Mucosa of rectum (tissue), 2 donors: Measurements from ENCODE around the gene DENND10.
"Not testable (repeated sequence)": the region's sequence is repeated elsewhere in the genome, so short reads cannot be mapped to it uniquely, and the experiment has no call there.

Experiments
- H3K27ac ChIP-seq, 2 donors: one replicate each; pipeline ENCODE4 v1.7.0; 2013; ENCODE audit warnings: inconsistent platforms in 2 of 2, low read depth in 2 of 2, low read length in 2 of 2
- H3K27me3 ChIP-seq, 2 donors: one replicate each; pipeline ENCODE4 v1.7.0; 2013; ENCODE audit warnings: low read length in 2 of 2; ENCODE audit not compliant: control insufficient read depth in 2 of 2, insufficient read depth in 2 of 2
- H3K36me3 ChIP-seq, 2 donors: one replicate each; pipeline ENCODE4 v1.7.0; 2013; ENCODE audit warnings: low read length in 2 of 2; ENCODE audit not compliant: control insufficient read depth in 2 of 2, insufficient read depth in 2 of 2
- H3K4me1 ChIP-seq, 2 donors: one replicate each; pipeline ENCODE4 v1.7.0; 2013; ENCODE audit warnings: low read length in 2 of 2, mild to moderate bottlenecking in 1 of 2; ENCODE audit not compliant: control insufficient read depth in 2 of 2, insufficient read depth in 2 of 2
- H3K4me3 ChIP-seq, 2 donors: one replicate each; pipeline ENCODE4 v1.7.0; 2013; ENCODE audit warnings: low read length in 2 of 2
- H3K9ac ChIP-seq, 2 donors: one replicate each; pipeline ENCODE4 v1.7.0; 2013; ENCODE audit warnings: low read length in 2 of 2, low read depth in 1 of 2, mild to moderate bottlenecking in 1 of 2
- H3K9me3 ChIP-seq, 2 donors: one replicate each; pipeline ENCODE4 v1.7.0; 2013; ENCODE audit warnings: low read length in 2 of 2; ENCODE audit not compliant: control insufficient read depth in 2 of 2
- donor health status: healthy.
- donor health status: Normal muscosa, but diverticular disease.

The DENND10 gene

DNA sequence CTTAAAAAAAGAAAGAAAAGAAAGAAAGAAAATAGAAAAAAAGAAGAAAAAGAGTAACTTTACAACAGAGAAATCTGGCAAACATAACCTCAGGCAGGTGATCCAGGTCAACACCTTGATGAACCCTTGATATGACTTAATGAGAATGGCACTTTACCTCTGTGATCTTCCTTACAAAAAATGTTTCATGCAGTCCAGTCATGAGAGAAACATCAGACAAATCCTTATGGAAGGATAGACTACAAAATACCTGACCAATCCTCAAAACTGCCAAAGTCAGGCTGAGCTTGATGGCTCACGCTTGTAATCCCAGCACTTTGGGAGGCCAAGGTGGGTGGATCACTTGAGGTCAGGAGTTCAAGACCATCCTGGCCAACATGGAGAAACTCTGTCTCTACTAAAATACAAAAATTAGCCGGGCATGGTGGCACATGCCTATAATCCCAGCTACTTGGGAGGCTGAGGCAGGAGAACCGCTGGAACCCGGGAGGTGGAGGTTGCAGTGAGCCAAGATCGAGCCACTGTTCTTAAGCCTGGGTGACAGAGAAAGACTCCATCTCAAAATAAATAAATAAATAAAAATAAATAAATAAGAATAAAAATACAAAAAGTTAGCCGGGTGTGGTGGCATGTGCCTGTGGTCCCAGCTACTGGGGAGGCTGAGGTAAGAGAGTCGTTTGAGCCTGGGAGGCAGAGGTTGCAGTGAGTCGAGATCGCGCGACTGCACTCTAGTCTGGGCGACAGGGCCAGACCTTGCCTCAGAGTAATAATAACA lies 7.1 kb upstream of the DENND10 start:
- not testable (repeated sequence) for H3K27me3 ChIP-seq, H3K36me3 ChIP-seq, H3K27ac ChIP-seq

DNA sequence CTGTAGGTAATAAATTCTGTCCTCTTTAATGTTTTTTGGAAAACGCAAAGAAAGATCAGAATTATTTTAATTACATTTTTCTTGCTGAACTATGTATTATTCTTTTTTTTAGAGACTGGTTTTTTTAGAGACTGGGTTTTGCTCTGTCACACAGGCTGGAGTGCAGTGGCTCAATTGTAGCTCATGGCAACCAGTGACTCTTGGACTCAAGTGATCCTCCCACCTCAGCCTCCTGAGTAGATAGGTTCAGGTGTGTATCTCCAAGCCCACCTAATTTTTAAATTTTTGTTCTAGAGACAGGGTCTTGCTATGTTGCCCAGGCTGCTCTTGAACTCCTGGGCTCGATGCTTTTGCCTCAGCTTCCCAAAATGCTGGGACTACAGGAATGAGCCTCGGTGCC lies 5.3 kb upstream of the DENND10 start:
- H3K27me3 ChIP-seq: no peaks in the 10 kb centered on the region
- no peak overlapping the region for H3K4me3 ChIP-seq

More for the DNA sequence above, 7.1 kb upstream of the DENND10 start:
- not testable (repeated sequence) for H3K4me3 ChIP-seq, H3K9ac ChIP-seq, H3K9me3 ChIP-seq
- peaks cover 8 to 14% of the 10 kb centered on the region in 2 donors for H3K4me1 ChIP-seq

DNA sequence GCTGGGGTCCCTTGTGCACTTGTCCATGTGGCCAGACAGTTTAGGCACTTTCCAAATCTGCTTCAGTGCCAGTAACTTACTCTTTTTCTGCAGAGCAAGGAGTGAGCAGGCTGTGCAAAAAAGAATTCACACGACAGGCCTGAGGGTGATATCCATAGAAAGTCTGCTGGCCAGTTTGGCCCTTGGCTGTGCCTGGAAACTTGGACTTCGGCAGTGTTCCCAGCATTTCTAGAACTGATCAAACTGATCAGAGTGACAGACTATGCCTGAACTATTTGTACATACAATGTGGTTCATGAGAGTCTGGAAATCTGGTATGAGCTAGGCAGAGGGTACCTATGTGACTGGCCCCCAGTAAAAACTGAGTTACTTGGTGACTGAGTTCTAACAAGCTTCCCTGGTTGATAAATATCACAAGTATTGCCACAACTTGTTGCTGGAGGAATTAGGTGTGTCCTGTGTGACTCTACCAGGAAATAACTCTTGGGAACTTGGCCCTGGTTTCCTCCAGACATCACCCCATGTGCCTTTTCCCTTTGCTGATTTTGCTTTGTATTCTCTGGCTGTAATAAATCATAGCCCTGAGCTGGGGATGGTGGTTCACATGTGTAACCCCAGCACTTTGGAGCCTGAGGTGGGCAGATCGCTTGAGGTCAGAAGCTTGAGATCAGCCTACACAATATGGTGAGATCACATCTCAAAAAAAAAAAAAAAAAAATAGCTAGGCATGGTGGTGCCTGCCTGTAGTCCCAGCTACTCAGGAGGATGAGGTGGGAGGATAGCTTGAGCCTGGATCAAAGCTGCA lies 3.3 kb upstream of the DENND10 start:
- Histone ChIP-seq H3K9ac (peak overlapping the region; percentile 58 to 60), H3K27me3 (no peaks in the 10 kb centered on the region), H3K27ac (peak overlapping the region; percentile 84 to 90), H3K36me3 (no peaks in the 10 kb centered on the region), H3K4me3 (no peak overlapping the region), H3K9me3 (no peaks in the 10 kb centered on the region), H3K4me1 (peaks cover 15 to 20% of the 10 kb centered on the region in 2 donors)

More for the DNA sequence above, 5.3 kb upstream of the DENND10 start:
- H3K36me3 ChIP-seq: no peaks in the 10 kb centered on the region
- H3K27ac ChIP-seq: no peak overlapping the region
- no peak overlapping the region for H3K9ac ChIP-seq
- no peaks in the 10 kb centered on the region for H3K9me3 ChIP-seq
- H3K4me1 ChIP-seq: peaks cover 8 to 14% of the 10 kb centered on the region in 2 donors

DNA sequence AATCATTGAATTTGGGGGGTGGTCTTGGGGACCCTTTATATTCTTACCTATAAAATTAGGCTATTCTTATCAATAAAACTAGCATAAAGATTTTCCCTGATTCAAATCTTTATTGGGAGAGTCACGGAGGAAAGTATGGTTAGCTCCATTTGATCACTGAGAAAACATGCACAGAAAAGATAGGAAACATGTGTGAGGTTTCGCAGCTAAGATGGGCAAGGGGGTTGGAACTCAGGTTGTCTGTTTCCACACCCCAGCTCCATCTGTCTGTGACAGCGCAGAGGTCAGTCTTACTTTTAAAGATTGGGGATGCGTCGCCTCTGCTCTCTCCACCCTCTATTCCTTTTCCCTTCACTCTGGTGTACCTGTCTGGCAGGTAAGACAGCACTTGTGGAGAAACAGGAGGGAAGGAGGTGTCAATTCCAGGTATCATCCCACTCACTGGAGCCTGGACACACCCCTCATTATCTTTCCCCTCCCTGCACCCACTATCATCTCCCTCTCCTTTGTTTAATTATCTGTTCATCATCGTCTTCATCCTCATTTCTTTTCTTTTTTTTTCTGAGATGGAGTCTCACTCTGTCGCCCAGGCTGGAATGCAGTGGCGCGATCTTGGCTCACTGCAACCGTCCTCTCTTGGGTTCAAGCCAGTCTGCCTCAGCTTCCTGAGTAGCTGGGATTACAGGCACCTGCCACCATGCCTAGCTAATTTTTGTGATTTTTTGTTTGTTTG lies 2.4 kb upstream of the DENND10 start:
- no peaks in the 10 kb centered on the region for H3K9me3 ChIP-seq
- H3K36me3 ChIP-seq: no peaks in the 10 kb centered on the region
- peak overlapping the region; percentile 84 to 90 for H3K27ac ChIP-seq
- H3K4me3 ChIP-seq: no peak overlapping the region
- peaks cover 15 to 20% of the 10 kb centered on the region in 2 donors for H3K4me1 ChIP-seq
- peak overlapping the region in 1 of 2 donors; percentile 47 for H3K9ac ChIP-seq
- no peaks in the 10 kb centered on the region for H3K27me3 ChIP-seq

DNA sequence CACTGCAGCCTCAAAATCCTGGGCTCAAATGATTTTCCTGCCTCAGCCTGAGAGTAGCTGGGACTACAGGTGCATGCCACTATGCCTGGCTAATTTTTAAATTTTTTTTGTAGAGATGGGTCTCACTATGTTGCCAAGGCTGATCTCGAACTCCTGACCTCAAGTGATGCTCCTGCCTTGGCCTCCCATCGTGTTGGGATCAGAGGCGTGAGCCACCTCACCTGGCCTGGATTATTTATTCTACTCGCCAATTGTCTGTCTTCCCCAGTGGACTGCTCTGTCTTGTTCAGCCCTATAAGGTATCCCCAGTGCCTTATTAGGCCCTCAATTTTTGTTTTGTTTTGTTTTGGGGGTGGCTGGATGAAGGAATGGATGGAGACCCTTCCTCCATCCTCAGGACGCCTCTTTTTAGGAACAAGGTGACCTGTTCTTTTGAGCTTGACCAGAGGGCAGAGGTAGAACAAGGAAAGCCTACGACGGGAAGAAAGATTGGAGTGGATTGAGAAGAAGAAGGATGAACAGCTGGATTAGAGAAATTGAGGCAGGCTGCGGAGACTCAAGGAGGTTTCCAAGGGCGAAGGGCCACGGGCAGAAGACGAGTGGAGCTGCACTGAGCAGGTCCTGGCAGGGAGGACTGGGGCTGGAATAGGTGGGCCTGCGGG lies 541 bp upstream of the DENND10 start:
- H3K4me1 ChIP-seq: peaks cover 15 to 20% of the 10 kb centered on the region in 2 donors
- no peaks in the 10 kb centered on the region for H3K27me3 ChIP-seq
- H3K36me3 ChIP-seq: peaks cover 0 to 4% of the 10 kb centered on the region in 2 donors
- no peaks in the 10 kb centered on the region for H3K9me3 ChIP-seq
- no peak overlapping the region for H3K4me3 ChIP-seq
- H3K27ac ChIP-seq: peak overlapping the region in 1 of 2 donors; percentile 38
- H3K9ac ChIP-seq: no peak overlapping the region

DNA sequence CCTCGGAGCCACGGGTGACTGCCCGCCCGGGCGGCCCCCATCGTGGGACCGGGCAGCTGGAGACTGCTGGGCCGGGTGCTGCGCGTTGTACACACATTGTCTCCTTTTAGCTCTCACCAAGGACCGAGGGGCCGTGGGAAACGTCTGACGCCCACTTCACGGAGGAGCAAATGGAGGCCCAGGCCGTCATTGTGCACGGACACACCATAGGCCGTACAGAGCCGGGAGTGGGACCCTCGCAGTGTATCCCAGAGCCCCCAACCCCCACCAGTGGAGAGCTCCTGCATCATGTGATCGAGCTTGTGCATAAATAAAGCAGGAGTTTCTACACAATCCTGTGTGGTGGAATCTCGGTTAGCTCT lies 722 bp downstream of the DENND10 start:
- peak overlapping the region; percentile 70 to 80 for H3K4me3 ChIP-seq
- H3K27me3 ChIP-seq: no peaks in the 10 kb centered on the region
- no peaks in the 10 kb centered on the region for H3K9me3 ChIP-seq
- peak overlapping the region; percentile 60 to 70 for H3K9ac ChIP-seq
- H3K36me3 ChIP-seq: peaks cover 0 to 12% of the 10 kb centered on the region in 2 donors
- H3K4me1 ChIP-seq: peaks cover 15 to 20% of the 10 kb centered on the region in 2 donors
- H3K27ac ChIP-seq: peak overlapping the region; percentile 4 to 58

DNA sequence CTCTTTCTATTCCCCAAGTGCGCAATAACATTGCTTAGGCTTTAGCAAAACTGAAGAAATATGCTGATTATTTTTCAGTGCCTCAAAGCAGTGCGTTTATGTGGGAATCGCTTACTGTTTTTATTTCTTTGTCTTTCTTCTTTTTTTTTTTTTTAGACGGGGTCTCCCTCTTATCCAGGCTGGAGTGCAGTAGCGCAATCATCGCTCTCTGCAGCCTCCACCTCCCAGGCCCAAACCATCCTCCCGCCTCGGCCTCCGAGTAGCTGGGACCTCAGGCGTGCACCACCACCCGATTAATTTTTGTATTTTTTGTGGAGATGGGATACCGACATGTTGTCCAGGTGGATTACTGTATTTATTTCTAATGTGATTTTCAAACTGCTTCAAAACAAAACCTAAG lies 1.2 kb downstream of the DENND10 start:
- Histone ChIP-seq H3K9ac (peak overlapping the region; percentile 60 to 70), H3K4me1 (peaks cover 15 to 19% of the 10 kb centered on the region in 2 donors), H3K36me3 (peaks cover 0 to 12% of the 10 kb centered on the region in 2 donors), H3K27ac (no peak overlapping the region), H3K9me3 (no peaks in the 10 kb centered on the region), H3K27me3 (no peaks in the 10 kb centered on the region), H3K4me3 (peak overlapping the region; percentile 70 to 80)

DNA sequence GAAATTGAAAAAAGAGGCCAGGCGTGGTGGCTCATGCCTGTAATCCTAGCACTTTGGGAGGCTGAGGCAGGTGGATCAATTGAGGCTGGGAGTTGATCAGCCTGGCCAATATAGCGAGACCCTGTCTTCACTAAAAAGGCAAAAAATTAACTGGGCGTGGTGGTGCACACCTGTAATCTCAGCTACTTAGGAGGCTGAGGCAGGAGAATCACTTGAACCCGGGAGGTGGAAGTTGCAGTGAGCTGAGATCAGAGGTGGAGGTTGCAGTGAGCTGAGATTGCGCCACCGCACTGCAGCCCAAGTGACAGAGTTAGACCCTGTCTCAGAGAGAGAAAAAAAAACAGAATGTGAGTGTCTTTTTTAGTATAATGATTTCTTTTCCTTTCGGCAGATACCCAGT lies 2.0 kb downstream of the DENND10 start:
- not testable (repeated sequence) for H3K9me3 ChIP-seq, H3K4me3 ChIP-seq, H3K9ac ChIP-seq, H3K27ac ChIP-seq, H3K27me3 ChIP-seq
- peaks cover 0 to 12% of the 10 kb centered on the region in 2 donors for H3K36me3 ChIP-seq
- H3K4me1 ChIP-seq: peaks cover 7 to 13% of the 10 kb centered on the region in 2 donors

DNA sequence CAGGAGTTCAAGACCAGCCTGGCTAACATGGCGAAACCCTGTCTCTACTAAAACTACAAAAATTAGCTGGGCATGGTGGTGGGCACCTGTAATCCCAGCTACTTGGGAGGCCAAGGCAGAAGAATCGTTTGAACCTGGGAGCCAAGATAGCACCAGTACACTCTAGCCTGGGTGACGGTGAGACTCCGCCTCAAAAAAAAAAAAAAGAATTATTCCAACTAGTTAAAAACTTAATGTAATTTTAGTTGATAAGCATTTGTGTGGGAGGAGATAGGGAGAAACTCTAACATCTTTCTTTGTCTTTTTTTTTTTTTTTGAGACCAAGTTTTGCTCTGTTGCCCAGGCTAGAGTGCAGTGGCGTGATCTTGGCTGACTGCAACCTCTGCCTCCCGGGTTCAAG lies 3.2 kb downstream of the DENND10 start:
- not testable (repeated sequence) for H3K27ac ChIP-seq, H3K9ac ChIP-seq, H3K9me3 ChIP-seq, H3K4me1 ChIP-seq, H3K27me3 ChIP-seq, H3K4me3 ChIP-seq
- peaks cover 4 to 17% of the 10 kb centered on the region in 2 donors for H3K36me3 ChIP-seq
